CD4-positive, alpha-beta T cell (primary cell): ENCODE measurements around the gene STRAP. TPM values are rescaled to one million over a fixed set of nuclear protein-coding genes. Genes with fewer than 3 reads are reported as not detected.
"Not testable (repeated sequence)": the region's sequence is repeated elsewhere in the genome, so short reads cannot be mapped to it uniquely, and the experiment has no call there.

Source experiments
- ATAC-seq: fragments of 200-7000 bp; cut with Tn5 transposase; one replicate; pipeline ENCODE4 v1.10.0; 2022; ENCODE audit warnings: mild to moderate bottlenecking; ENCODE audit not compliant: poor library complexity
- CTCF ChIA-PET: fragments of 350-600 bp; sonication (Branson Sonifier 250); formaldehyde crosslinking; loops from one replicate; lab custom pipeline; 2021; ENCODE audit warnings: antibody characterized with exemption, inconsistent platforms; lab: Charles Lee
- POLR2A ChIA-PET: fragments of 350-600 bp; sonication (Branson Sonifier 250); formaldehyde crosslinking; loops from one replicate; lab custom pipeline; 2021; ENCODE audit warnings: antibody characterized with exemption, inconsistent platforms; lab: Charles Lee
- DNase-seq, 14 experiments: peaks; one replicate each; pipeline ENCODE4 v3.0.0-alpha.2; 2013 to 2020; ENCODE audit warnings: mixed read lengths in 2 of 14
- H3K27ac ChIP-seq, 2 donors: one replicate each; pipeline versions ENCODE4 v1.5.1 to v1.7.0; 2013; ENCODE audit warnings: low read length in 2 of 2, low read depth in 1 of 2, mild to moderate bottlenecking in 1 of 2
- H3K27me3 ChIP-seq, 2 experiments: 1 replicate in 1 of 2; 2 replicates in 1 of 2; pipeline versions ENCODE4 v1.6.1 to v1.7.0; 2013; ENCODE audit warnings: low read length in 2 of 2, control low read depth in 1 of 2, mild to moderate bottlenecking in 1 of 2, moderate library complexity in 1 of 2; ENCODE audit not compliant: insufficient read depth in 2 of 2, control insufficient read depth in 1 of 2
- H3K36me3 ChIP-seq: one replicate; pipeline ENCODE4 v1.6.1; 2013; ENCODE audit warnings: low read length, control low read depth; ENCODE audit not compliant: insufficient read depth
- H3K4me1 ChIP-seq: one replicate; pipeline ENCODE4 v1.6.1; 2013; ENCODE audit warnings: low read length, control low read depth; ENCODE audit not compliant: insufficient read depth
- H3K4me3 ChIP-seq: one replicate; pipeline ENCODE4 v1.5.1; 2013; ENCODE audit warnings: mild to moderate bottlenecking, low read length, moderate library complexity
- H3K9me3 ChIP-seq, 2 experiments: 1 replicate in 1 of 2; 2 replicates in 1 of 2; pipeline versions ENCODE4 v1.6.1 to v1.7.0; 2013; ENCODE audit warnings: low read length in 2 of 2, mild to moderate bottlenecking in 2 of 2, control low read depth in 1 of 2, moderate library complexity in 1 of 2; ENCODE audit not compliant: control insufficient read depth in 1 of 2, insufficient read depth in 1 of 2
- H3K27ac Mint-ChIP-seq: one replicate; pipeline ENCODE4 v1.8.0; 2020; ENCODE audit warnings: mixed read lengths
- H3K27me3 Mint-ChIP-seq: one replicate; pipeline ENCODE4 v1.8.0; 2021; ENCODE audit warnings: mixed read lengths
- H3K36me3 Mint-ChIP-seq: one replicate; pipeline ENCODE4 v1.8.0; 2021; ENCODE audit warnings: low read depth, mixed read lengths
- H3K4me1 Mint-ChIP-seq: one replicate; pipeline ENCODE4 v1.8.0; 2021; ENCODE audit warnings: low read depth, mixed read lengths
- H3K4me3 Mint-ChIP-seq: one replicate; pipeline ENCODE4 v1.8.0; 2020; ENCODE audit warnings: mild to moderate bottlenecking, mixed read lengths
- H3K9me3 Mint-ChIP-seq: one replicate; pipeline ENCODE4 v1.8.0; 2020; ENCODE audit warnings: mixed read lengths
- intact Hi-C, 2 experiments: fragments of 100-400 bp; cut with DNase I in 1 of 2; cut with micrococcal nuclease in 1 of 2; formaldehyde crosslinking; loops; one replicate each; pipeline versions ENCODE4 v1.15.1 to v1.9.0; 2023 to 2025; cut with DNase I, micrococcal nuclease
- total RNA-seq, 174 experiments: library from RNA in 2 of 174; stranded (reverse) in 2 of 174; gene quantifications; one replicate each; pipeline ENCODE4 v1.2.3 and lab custom pipeline; 2021 to 2026
- TF ChIP-seq, protein P1 (sequence below): fragments of 200-600 bp; IDR thresholded peaks from one replicate; pipeline ENCODE4 v1.8.0; 2022; ENCODE audit warnings: antibody characterized with exemption, mild to moderate bottlenecking

Gene STRAP
- total RNA-seq, 2 experiments from 2014 or later = 138 to 140 TPM

DNA sequence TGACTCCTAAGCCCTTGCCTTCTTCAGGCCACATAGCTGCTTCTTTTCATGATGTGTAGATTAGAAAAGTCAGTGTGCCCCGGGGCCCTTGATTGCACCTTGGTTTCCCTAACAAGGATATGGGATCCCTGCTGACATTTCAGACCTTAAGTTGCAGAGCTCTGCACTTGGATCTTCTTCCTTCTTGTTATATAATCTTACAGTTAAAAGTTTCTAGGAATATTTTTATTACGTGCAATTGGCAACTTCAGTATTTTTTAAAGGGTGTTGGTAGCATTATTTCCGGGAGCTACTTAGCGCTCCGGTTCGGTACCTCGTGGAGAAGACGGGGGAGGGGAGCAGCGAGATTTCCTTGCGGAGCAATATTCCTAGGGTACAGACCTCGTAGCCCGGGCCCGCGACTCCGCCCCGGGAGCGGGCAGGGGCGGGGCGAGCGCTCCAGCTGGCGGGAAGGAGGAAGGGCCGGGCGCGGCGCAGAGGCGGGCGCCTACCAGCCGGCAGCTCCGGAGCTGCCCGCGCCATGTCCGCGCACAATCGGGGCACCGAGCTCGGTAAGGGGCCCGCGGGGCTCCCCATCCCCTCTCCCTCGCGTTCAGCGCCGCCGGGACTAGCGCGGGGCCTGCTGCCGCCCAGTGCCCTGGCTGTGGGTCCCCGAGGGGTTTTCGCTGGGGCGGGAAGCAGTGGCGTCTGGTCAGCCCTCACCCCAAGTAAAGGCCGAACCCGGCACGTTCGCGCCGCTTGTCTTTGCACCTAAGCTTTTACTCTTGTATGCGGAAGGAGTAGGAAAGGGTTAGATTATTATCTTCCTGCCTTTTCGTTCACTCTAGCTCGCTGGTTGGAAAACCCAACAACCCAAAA, 28.9 kb downstream of the STRAP start, which contains the start of gene DERA:
TSS of gene DERA (plus strand) at position 469 of the 858 bp plus-strand sequence. CDS start at position 521, 52 bp downstream.
- Histone ChIP-seq H3K4me1 (peaks cover 4% of the 10 kb centered on the region), H3K9me3 (no peaks in the 10 kb centered on the region), H3K27me3 (no peaks in the 10 kb centered on the region), H3K4me3 (peak within 1 kb of the TSS; percentile 81), H3K27ac (peak within 1 kb of the TSS; percentile 59 to 64), H3K36me3 (no peaks in the 10 kb centered on the region)
- TF ChIP-seq, protein P1, sequence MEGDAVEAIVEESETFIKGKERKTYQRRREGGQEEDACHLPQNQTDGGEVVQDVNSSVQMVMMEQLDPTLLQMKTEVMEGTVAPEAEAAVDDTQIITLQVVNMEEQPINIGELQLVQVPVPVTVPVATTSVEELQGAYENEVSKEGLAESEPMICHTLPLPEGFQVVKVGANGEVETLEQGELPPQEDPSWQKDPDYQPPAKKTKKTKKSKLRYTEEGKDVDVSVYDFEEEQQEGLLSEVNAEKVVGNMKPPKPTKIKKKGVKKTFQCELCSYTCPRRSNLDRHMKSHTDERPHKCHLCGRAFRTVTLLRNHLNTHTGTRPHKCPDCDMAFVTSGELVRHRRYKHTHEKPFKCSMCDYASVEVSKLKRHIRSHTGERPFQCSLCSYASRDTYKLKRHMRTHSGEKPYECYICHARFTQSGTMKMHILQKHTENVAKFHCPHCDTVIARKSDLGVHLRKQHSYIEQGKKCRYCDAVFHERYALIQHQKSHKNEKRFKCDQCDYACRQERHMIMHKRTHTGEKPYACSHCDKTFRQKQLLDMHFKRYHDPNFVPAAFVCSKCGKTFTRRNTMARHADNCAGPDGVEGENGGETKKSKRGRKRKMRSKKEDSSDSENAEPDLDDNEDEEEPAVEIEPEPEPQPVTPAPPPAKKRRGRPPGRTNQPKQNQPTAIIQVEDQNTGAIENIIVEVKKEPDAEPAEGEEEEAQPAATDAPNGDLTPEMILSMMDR = no peak
- Mint-ChIP-seq H3K27me3 (no peaks in the 10 kb centered on the region), H3K36me3 (no peaks in the 10 kb centered on the region), H3K4me3 (peak within 1 kb of the TSS; percentile 89), H3K27ac (peak within 1 kb of the TSS; percentile 77), H3K9me3 (no peaks in the 10 kb centered on the region), H3K4me1 (peaks cover 29% of the 10 kb centered on the region)
- DNase-seq = peak; percentile 16 to 77 (median 51)
- POLR2A ChIA-PET = interaction anchor here (0.6 to 2.4 kb wide), 16 partner anchors 13 to 1493 kb away, joined by 3 to 18 read pairs (median 4); partner anchors contain the start of genes ARHGDIB, C12orf60, STRAP and WBP11
- CTCF ChIA-PET = interaction anchor here (0.8 to 2.3 kb wide), 2 partner anchors 12 to 14 kb away, joined by 3 to 10 read pairs; no protein-coding TSS in a partner anchor
- intact Hi-C loops = no loop called here
- ATAC-seq = peak; percentile 91

DNA sequence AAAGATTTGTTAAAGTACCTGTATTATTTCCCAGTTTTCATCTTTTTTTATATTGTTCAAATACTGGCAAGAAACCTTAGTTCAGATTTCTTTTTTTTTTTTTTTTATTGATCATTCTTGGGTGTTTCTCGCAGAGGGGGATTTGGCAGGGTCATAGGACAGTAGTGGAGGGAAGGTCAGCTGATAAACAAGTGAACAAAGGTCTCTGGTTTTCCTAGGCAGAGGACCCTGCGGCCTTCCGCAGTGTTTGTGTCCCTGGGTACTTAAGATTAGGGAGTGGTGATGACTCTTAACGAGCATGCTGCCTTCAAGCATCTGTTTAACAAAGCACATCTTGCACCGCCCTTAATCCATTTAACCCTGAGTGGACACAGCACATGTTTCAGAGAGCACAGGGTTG, 29.7 kb downstream of the STRAP start:
- intact Hi-C loops = not testable (repeated sequence)

DNA sequence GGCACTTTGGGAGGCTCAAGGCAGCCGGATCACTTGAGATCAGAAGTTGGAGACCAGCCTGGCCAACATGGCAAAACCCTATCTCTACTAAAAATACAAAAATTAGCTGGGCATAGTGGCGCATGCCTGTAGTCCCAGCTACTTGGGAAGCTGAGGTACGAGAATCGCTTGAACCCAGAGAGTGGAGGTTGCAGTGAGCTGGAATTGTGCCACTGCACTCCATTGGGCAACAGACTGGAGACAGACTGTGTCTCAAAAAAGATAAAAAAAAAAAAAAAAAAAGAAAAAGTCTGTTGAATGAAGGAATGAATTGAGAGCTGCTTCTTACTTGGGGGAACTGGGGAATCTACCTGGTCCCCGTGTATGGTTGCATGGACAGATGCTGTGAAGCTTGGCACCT, 31.9 kb downstream of the STRAP start:
- CTCF ChIA-PET = interaction anchor here (0.7 kb wide), 1 partner anchor 51 kb away, joined by 3 read pairs; no protein-coding TSS in a partner anchor
- intact Hi-C loops, ATAC-seq: not testable (repeated sequence)

More for the DNA sequence above, 29.7 kb downstream of the STRAP start:
- H3K4me3 Mint-ChIP-seq = peak overlapping the region; percentile 89
- DNase-seq, H3K4me1 ChIP-seq, CTCF ChIA-PET, H3K27me3 Mint-ChIP-seq, H3K27me3 ChIP-seq, H3K36me3 Mint-ChIP-seq, ATAC-seq, H3K27ac ChIP-seq, H3K9me3 ChIP-seq, H3K9me3 Mint-ChIP-seq, H3K36me3 ChIP-seq: not testable (repeated sequence)
- peak overlapping the region; percentile 77 for H3K27ac Mint-ChIP-seq
- POLR2A ChIA-PET = interaction anchor here (1.2 to 2.4 kb wide), 8 partner anchors 14 to 1141 kb away, joined by 3 to 18 read pairs (median 6); a partner anchor contains a TSS
- H3K4me1 Mint-ChIP-seq = peaks cover 29% of the 10 kb centered on the region
- peak overlapping the region; percentile 81 for H3K4me3 ChIP-seq

DNA sequence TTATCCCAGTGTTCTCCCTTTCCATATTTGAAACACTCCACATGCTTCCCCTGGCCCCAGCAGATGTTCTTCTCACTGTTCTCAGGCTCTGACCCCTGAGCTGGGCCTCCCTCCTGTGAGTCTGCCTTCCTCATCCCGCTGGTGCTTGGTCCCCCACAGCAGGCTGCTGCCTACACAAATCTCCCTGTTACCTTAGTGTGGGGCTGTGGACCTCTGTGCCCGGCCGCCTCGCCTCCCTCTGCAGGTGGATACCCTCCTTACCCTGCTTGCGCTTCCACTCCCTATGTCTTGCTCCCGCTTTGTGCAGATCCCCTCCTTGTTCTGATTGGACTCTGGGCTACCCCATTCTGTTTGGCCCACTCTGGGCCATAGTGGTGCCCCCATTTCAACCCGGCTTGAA, 35.9 kb downstream of the STRAP start:
- H3K4me1 ChIP-seq = no peaks in the 10 kb centered on the region
- Mint-ChIP-seq H3K27me3 (no peaks in the 10 kb centered on the region), H3K4me3 (no peak overlapping the region), H3K9me3 (no peaks in the 10 kb centered on the region), H3K36me3 (no peaks in the 10 kb centered on the region), H3K4me1 (peaks cover 31% of the 10 kb centered on the region), H3K27ac (no peak overlapping the region)
- H3K27me3 ChIP-seq = no peaks in the 10 kb centered on the region
- no peak overlapping the region for H3K27ac ChIP-seq
- DNase-seq (no peak), ATAC-seq (no peak)
- CTCF ChIA-PET = no interaction called here
- no peaks in the 10 kb centered on the region for H3K9me3 ChIP-seq
- TF ChIP-seq, protein P1 = no peak
- H3K36me3 ChIP-seq = no peaks in the 10 kb centered on the region
- POLR2A ChIA-PET = no interaction called here
- no peak overlapping the region for H3K4me3 ChIP-seq
- intact Hi-C loops = no loop called here

More for the DNA sequence above, 31.9 kb downstream of the STRAP start:
- H3K4me1 ChIP-seq, H3K4me3 ChIP-seq, DNase-seq, H3K27ac Mint-ChIP-seq, H3K36me3 Mint-ChIP-seq, H3K27me3 ChIP-seq, H3K36me3 ChIP-seq, H3K4me3 Mint-ChIP-seq, H3K27me3 Mint-ChIP-seq, H3K9me3 Mint-ChIP-seq, H3K27ac ChIP-seq, POLR2A ChIA-PET, H3K9me3 ChIP-seq: not testable (repeated sequence)
- peaks cover 42% of the 10 kb centered on the region for H3K4me1 Mint-ChIP-seq
